Uterus (tissue), 4 donors: ENCODE data around the gene MET. TPM values are rescaled to one million over a fixed set of nuclear protein-coding genes. Genes with fewer than 3 reads are reported as not detected.

Experiments
- DNase-seq, 2 donors: peaks; one replicate each; pipeline ENCODE4 v3.0.0-alpha.2; 2019 to 2020
- H3K27ac ChIP-seq, 2 donors: fragments of 200-600 bp; sonication (generic); 1 replicate in 1 of 2; 2 replicates in 1 of 2; pipeline ENCODE4 v1.5.1; 2016 to 2018
- H3K27me3 ChIP-seq, 2 donors: fragments of 200-600 bp; sonication (generic); one replicate each; pipeline ENCODE4 v1.5.1; 2018 to 2019; ENCODE audit warnings: control low read depth in 1 of 2
- H3K36me3 ChIP-seq, 2 donors: fragments of 200-600 bp; sonication (generic); one replicate each; pipeline ENCODE4 v1.5.1; 2019; ENCODE audit warnings: control low read depth in 1 of 2
- H3K4me1 ChIP-seq, 2 donors: fragments of 200-600 bp; sonication (generic); one replicate each; pipeline ENCODE4 v1.5.1; 2018 to 2019; ENCODE audit warnings: control low read depth in 1 of 2
- H3K4me3 ChIP-seq, 2 donors: fragments of 200-600 bp; sonication (generic); 1 replicate in 1 of 2; 2 replicates in 1 of 2; pipeline ENCODE4 v1.5.1; 2018 to 2019; ENCODE audit warnings: mild to moderate bottlenecking in 1 of 2
- H3K9me3 ChIP-seq, 2 donors: fragments of 200-600 bp; sonication (generic); one replicate each; pipeline ENCODE4 v1.5.1; 2019; ENCODE audit warnings: control low read depth in 1 of 2
- POLR2A ChIP-seq, 2 donors: fragments of 450-650 bp; IDR thresholded peaks; one replicate each; pipeline ENCODE4 v1.6.1; 2016; ENCODE audit warnings: antibody characterized with exemption in 2 of 2, mild to moderate bottlenecking in 1 of 2, moderate library complexity in 1 of 2
- intact Hi-C: fragments of 100-400 bp; cut with DNase I; formaldehyde crosslinking; loops from one replicate; pipeline ENCODE4 v1.15.1; 2023; ENCODE audit warnings: low total_unique reads
- total RNA-seq, 4 donors: library from RNA; depleted of rRNA in 3 of 4; stranded (reverse); fragments of >200 nt in 3 of 4; gene quantifications; one replicate each; pipeline versions ENCODE4 v1.1.0 to v1.2.4, GENCODE V29; 2014 to 2023
- TF ChIP-seq, protein P1 (sequence below), 4 experiments: fragments of 200-600 bp in 2 of 4; fragments of 450-650 bp in 2 of 4; sonication (generic) in 2 of 4; IDR thresholded peaks; one replicate each; pipeline ENCODE4 v1.5.1; 2016 to 2019; ENCODE audit warnings: antibody characterized with exemption in 4 of 4, mild to moderate bottlenecking in 2 of 4, moderate library complexity in 1 of 4
- donor health status: DM: yes; HTN: yes; CAD: no.

The MET gene
- total RNA-seq, 4 donors from 2014 or later = 13.8 to 37.2 (median 35.6) TPM

DNA sequence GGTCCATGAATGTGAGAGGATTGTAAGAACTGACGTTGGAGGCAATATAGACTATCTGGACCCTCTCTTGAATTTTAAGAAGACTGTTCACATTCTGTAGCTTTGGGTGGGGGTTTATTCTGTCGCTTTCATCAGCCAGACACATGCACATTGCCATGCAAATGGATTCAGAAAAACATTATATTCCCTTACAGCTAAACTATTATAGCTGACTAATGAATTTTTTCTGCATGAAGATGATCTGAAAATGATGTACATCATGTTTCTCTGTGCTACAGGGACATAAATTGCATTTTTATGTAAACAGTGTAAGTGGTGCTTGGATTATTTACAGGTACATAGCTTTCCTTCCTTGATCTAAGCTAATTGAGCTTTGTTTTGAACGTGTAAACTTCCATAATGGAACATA lies 1.5 kb downstream of the MET start:
- Histone ChIP-seq H3K27me3 (no peaks in the 10 kb centered on the region), H3K9me3 (no peaks in the 10 kb centered on the region), H3K4me3 (peak overlapping the region; percentile 26 to 50), H3K27ac (peak overlapping the region in 1 of 2 donors; percentile 60), H3K36me3 (no peaks in the 10 kb centered on the region), H3K4me1 (no peaks in the 10 kb centered on the region)
- intact Hi-C loops = no loop called here
- no peak for TF ChIP-seq POLR2A (IDR thresholded peaks at IDR 0.05)
- TF ChIP-seq, protein P1, sequence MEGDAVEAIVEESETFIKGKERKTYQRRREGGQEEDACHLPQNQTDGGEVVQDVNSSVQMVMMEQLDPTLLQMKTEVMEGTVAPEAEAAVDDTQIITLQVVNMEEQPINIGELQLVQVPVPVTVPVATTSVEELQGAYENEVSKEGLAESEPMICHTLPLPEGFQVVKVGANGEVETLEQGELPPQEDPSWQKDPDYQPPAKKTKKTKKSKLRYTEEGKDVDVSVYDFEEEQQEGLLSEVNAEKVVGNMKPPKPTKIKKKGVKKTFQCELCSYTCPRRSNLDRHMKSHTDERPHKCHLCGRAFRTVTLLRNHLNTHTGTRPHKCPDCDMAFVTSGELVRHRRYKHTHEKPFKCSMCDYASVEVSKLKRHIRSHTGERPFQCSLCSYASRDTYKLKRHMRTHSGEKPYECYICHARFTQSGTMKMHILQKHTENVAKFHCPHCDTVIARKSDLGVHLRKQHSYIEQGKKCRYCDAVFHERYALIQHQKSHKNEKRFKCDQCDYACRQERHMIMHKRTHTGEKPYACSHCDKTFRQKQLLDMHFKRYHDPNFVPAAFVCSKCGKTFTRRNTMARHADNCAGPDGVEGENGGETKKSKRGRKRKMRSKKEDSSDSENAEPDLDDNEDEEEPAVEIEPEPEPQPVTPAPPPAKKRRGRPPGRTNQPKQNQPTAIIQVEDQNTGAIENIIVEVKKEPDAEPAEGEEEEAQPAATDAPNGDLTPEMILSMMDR (IDR thresholded peaks at IDR 0.05) = no peak
- no peak for DNase-seq

DNA sequence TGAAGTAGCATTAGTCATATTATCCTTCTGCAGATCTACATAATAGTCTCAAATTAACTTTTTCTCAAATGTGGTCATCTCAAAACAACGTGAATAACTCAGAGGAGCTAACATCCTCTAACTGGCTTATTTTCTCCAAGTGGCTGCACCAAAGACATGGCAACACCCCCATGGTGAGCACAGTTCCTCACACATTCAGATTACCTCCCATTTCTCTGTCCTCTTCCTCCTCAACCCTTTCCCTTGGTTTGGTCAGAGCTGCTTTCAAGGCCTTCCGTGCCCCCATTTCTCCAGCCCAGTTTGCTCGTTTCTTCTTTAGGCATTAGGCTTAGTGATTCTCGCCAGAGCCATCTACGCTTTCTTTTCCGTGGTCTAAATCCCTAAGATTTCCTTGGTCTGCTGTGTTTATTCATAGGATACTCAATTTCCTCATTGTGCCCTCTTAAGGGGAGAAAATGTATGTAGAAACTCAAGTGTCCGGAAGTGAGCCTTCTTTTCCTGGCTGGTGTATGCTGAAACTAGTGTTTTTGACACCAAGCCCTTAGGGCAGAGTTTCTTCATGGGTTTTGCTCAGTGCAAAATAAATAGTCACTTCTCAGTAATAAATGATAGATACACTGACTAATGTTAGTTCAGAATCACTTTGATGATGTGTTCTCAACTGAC lies 2.6 kb downstream of the MET start:
- no peaks in the 10 kb centered on the region for H3K27me3 ChIP-seq
- TF ChIP-seq, protein P1 (IDR thresholded peaks at IDR 0.05) = no peak
- no peak for TF ChIP-seq POLR2A (IDR thresholded peaks at IDR 0.05)
- H3K9me3 ChIP-seq = no peaks in the 10 kb centered on the region
- H3K36me3 ChIP-seq = no peaks in the 10 kb centered on the region
- no peak overlapping the region for H3K27ac ChIP-seq
- no peak for DNase-seq
- H3K4me1 ChIP-seq = no peaks in the 10 kb centered on the region
- H3K4me3 ChIP-seq = no peak overlapping the region
- intact Hi-C loops = no loop called here

DNA sequence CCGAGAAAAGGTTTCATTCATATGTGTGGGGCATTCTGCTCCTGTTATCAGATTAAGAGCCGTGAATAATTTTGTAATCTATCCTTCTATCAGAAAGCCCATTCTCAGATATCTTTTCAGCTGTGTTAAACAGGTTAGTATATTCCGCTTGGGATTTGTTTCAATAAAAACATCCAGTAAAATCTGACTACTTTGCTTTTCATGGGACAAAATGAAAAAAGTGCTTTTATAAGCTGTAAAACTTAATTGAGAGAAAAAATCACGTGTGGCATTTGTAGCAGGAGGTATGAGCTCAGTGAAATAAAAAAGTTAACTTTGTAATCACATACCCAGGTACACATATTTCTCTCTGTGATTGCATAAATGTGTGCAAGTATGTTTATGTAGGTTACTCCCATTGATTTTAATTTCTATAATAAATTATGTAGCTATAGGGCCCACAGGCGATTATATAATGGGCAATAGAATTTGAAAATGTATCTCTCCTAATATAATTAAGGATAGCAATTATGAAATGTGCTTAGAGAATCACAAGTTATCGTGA lies 3.9 kb downstream of the MET start:
- Histone ChIP-seq H3K4me1 (no peaks in the 10 kb centered on the region), H3K9me3 (no peaks in the 10 kb centered on the region), H3K36me3 (no peaks in the 10 kb centered on the region), H3K27me3 (no peaks in the 10 kb centered on the region), H3K4me3 (no peak overlapping the region), H3K27ac (no peak overlapping the region)
- TF ChIP-seq, protein P1 (IDR thresholded peaks at IDR 0.05) = no peak
- no peak for TF ChIP-seq POLR2A (IDR thresholded peaks at IDR 0.05)
- DNase-seq = no peak
- intact Hi-C loops = no loop called here

DNA sequence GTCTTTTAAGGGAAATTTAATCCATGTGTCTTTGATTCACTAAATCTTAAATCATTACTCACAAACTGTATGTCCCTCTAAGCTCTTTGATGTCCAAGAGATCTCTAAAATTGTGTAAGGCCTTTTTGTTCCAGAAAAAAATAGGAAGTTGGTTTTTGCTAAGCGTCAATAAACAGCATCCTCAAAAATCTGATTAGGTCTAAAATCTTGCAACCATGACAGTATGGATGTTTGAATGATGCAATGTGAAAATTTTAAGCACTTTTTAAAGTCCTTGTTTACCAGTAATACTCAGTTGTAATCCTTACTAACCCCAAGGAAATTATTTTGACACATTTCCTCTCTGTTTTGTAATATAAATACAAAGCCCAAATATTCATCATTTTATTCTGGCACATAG lies 6.8 kb downstream of the MET start:
- no peak overlapping the region for H3K27ac ChIP-seq
- no peaks in the 10 kb centered on the region for H3K36me3 ChIP-seq

DNA sequence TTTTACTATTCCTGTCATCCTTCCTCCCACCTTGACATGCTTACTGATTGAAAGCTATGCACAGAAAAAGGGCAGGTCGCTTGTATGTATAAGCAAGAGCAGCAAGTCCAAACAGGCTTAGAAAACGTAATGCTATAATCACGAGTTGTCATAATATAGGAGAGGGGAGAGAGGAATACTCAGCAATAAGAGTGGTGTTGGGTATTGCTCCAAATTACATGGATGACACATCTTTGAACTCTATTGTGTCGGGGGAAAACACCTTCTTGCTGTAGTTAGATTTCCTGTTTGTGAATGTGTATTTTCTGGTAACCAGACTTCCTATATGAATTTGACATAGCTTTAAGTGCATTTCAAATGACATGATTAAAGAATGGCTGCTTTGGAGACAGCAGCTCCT lies 7.5 kb downstream of the MET start:
- Histone ChIP-seq H3K27ac (no peak overlapping the region), H3K9me3 (no peaks in the 10 kb centered on the region), H3K4me3 (no peak overlapping the region), H3K4me1 (no peaks in the 10 kb centered on the region), H3K36me3 (no peaks in the 10 kb centered on the region), H3K27me3 (no peaks in the 10 kb centered on the region)
- DNase-seq = no peak
- TF ChIP-seq POLR2A (IDR thresholded peaks at IDR 0.05) = no peak
- TF ChIP-seq, protein P1 (IDR thresholded peaks at IDR 0.05) = no peak
- intact Hi-C loops = no loop called here

More for the DNA sequence above, 6.8 kb downstream of the MET start:
- Histone ChIP-seq H3K9me3 (no peaks in the 10 kb centered on the region), H3K4me3 (no peak overlapping the region), H3K4me1 (no peaks in the 10 kb centered on the region), H3K27me3 (no peaks in the 10 kb centered on the region)
- intact Hi-C loops = no loop called here
- no peak for DNase-seq
- no peak for TF ChIP-seq POLR2A (IDR thresholded peaks at IDR 0.05)
- TF ChIP-seq, protein P1 (IDR thresholded peaks at IDR 0.05) = no peak
